ENCODE data around the gene CGB3. TPM values are rescaled to one million over a fixed set of nuclear protein-coding genes. Genes with fewer than 3 reads are reported as not detected.

The CGB3 gene
- polyA plus RNA-seq, 3 donors = not detected

DNA sequence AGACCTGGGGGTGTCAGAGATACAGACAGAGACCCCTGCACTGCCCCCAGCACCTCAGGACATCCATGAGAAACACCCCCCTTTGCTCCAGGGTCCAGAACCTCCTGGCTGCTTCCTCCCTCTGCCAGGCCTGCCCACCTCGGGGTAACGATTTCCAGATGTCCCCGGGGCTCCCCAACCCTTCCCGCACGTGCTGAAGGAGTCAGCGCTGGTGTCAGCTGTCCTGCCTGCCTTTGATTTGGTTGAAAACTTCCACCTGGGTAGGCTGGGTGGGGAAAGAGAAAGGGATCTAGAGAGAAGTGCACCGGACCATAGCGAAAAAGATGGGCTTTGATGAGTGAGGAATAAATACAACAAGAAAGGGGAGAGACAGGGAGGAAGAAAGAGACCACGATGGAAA lies 34.9 kb upstream of the CGB3 start:
- 63% methylated on average over 5 of the region's 9 CpGs for WGBS (ENCODE audit: insufficient coverage)
- peaks cover 0 to 9% of the 10 kb centered on the region in 2 donors for H3K9me3 ChIP-seq (replicated peaks in 1 of 2; ENCODE audit: control insufficient read depth in 1 of 2, insufficient read depth in 1 of 2, low read length in 2 of 2)
- H3K4me1 ChIP-seq (ENCODE audit: control insufficient read depth in 1 of 2, insufficient read depth in 2 of 2, low read length in 2 of 2) = peaks cover 23 to 24% of the 10 kb centered on the region in 2 donors
- DNase-seq = no peak
- peaks cover 85 to 92% (median 87%) of the 10 kb centered on the region in 3 donors for H3K27me3 Mint-ChIP-seq (ENCODE audit: low read depth in 3 of 3)
- H3K4me3 ChIP-seq (replicated peaks in 1 of 3; ENCODE audit: low read depth in 2 of 3, low read length in 3 of 3) = no peak overlapping the region
- H2AFZ ChIP-seq (ENCODE audit: insufficient read depth, low read depth, low read length, poor library complexity, severe bottlenecking) = no peak overlapping the region
- no peaks in the 10 kb centered on the region for H4K20me1 ChIP-seq (ENCODE audit: insufficient read depth, low read length)
- H3K27ac Mint-ChIP-seq = no peak overlapping the region
- intact Hi-C loops (cut with micrococcal nuclease) = no loop called here
- TF ChIP-seq, protein P1, sequence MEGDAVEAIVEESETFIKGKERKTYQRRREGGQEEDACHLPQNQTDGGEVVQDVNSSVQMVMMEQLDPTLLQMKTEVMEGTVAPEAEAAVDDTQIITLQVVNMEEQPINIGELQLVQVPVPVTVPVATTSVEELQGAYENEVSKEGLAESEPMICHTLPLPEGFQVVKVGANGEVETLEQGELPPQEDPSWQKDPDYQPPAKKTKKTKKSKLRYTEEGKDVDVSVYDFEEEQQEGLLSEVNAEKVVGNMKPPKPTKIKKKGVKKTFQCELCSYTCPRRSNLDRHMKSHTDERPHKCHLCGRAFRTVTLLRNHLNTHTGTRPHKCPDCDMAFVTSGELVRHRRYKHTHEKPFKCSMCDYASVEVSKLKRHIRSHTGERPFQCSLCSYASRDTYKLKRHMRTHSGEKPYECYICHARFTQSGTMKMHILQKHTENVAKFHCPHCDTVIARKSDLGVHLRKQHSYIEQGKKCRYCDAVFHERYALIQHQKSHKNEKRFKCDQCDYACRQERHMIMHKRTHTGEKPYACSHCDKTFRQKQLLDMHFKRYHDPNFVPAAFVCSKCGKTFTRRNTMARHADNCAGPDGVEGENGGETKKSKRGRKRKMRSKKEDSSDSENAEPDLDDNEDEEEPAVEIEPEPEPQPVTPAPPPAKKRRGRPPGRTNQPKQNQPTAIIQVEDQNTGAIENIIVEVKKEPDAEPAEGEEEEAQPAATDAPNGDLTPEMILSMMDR (IDR thresholded peaks at IDR 0.05) = no peak
- H3K36me3 ChIP-seq (replicated peaks in 1 of 2; ENCODE audit: control insufficient read depth in 1 of 2, insufficient read depth in 2 of 2, low read length in 2 of 2) = no peaks in the 10 kb centered on the region
- H3K9ac ChIP-seq (ENCODE audit: insufficient read depth, low read length, poor library complexity, severe bottlenecking) = no peak overlapping the region
- H3K4me1 Mint-ChIP-seq = peaks cover 28% of the 10 kb centered on the region
- H3K4me2 ChIP-seq (replicated peaks; ENCODE audit: extremely low read depth, low read length, poor library complexity, severe bottlenecking) = no peak overlapping the region
- peaks cover 26 to 81% of the 10 kb centered on the region in 2 donors for H3K27me3 ChIP-seq (ENCODE audit: control insufficient read depth in 2 of 2, insufficient read depth in 2 of 2, low read length in 2 of 2)
- H3K9me3 Mint-ChIP-seq = peaks cover 2 to 30% (median 20%) of the 10 kb centered on the region in 7 donors
- H3K27ac ChIP-seq (ENCODE audit: low read depth in 1 of 2, low read length in 2 of 2) = no peak overlapping the region
- H3K36me3 Mint-ChIP-seq = peaks cover 4 to 8% of the 10 kb centered on the region in 2 donors
- no peaks in the 10 kb centered on the region for H3K79me2 ChIP-seq (ENCODE audit: insufficient read depth, low read length)
- H3K4me3 Mint-ChIP-seq = peak overlapping the region in 1 of 2 donors; percentile 89

DNA sequence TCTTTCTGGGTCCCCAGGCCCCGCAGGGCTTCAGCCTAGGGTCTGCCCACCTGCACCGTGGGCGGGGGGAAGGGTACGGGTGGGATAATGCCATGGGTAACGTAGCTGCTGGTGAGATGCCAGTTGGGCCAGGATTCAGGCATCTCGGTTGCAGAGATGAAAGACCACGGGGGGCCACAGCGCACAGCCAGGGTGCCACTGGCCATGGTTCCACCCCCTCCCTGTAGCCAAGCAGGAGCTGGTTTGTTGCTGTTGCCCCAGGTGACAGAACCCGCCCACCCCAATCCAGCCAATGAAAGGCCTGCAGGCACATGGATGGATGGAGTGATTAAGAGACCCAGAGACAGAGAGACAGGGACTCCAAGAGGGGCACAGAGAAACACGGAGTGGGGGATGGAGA lies 34.4 kb upstream of the CGB3 start:
- no peak overlapping the region for H3K27ac ChIP-seq (ENCODE audit: low read depth in 1 of 2, low read length in 2 of 2)
- Mint-ChIP-seq H3K27ac (peak overlapping the region in 1 of 7 donors; percentile 33), H3K4me1 (peaks cover 28% of the 10 kb centered on the region), H3K27me3 (ENCODE audit: low read depth in 3 of 3) (peaks cover 82 to 92% (median 83%) of the 10 kb centered on the region in 3 donors), H3K36me3 (peaks cover 4 to 8% of the 10 kb centered on the region in 2 donors), H3K4me3 (peak overlapping the region in 1 of 2 donors; percentile 89), H3K9me3 (peaks cover 2 to 30% (median 21%) of the 10 kb centered on the region in 7 donors)
- no peak overlapping the region for H2AFZ ChIP-seq (ENCODE audit: insufficient read depth, low read depth, low read length, poor library complexity, severe bottlenecking)
- H3K4me2 ChIP-seq (replicated peaks; ENCODE audit: extremely low read depth, low read length, poor library complexity, severe bottlenecking) = no peak overlapping the region
- DNase-seq = no peak
- 62% methylated on average over 5 of the region's 10 CpGs for WGBS (ENCODE audit: insufficient coverage)
- no peaks in the 10 kb centered on the region for H3K79me2 ChIP-seq (ENCODE audit: insufficient read depth, low read length)
- H3K9ac ChIP-seq (ENCODE audit: insufficient read depth, low read length, poor library complexity, severe bottlenecking) = no peak overlapping the region
- intact Hi-C loops (cut with micrococcal nuclease) = no loop called here
- H3K9me3 ChIP-seq (replicated peaks in 1 of 2; ENCODE audit: control insufficient read depth in 1 of 2, insufficient read depth in 1 of 2, low read length in 2 of 2) = peaks cover 0 to 9% of the 10 kb centered on the region in 2 donors
- no peaks in the 10 kb centered on the region for H3K36me3 ChIP-seq (replicated peaks in 1 of 2; ENCODE audit: control insufficient read depth in 1 of 2, insufficient read depth in 2 of 2, low read length in 2 of 2)
- no peaks in the 10 kb centered on the region for H4K20me1 ChIP-seq (ENCODE audit: insufficient read depth, low read length)
- TF ChIP-seq, protein P1 (IDR thresholded peaks at IDR 0.05) = no peak
- peaks cover 23 to 76% of the 10 kb centered on the region in 2 donors for H3K27me3 ChIP-seq (ENCODE audit: control insufficient read depth in 2 of 2, insufficient read depth in 2 of 2, low read length in 2 of 2)
- peaks cover 23 to 24% of the 10 kb centered on the region in 2 donors for H3K4me1 ChIP-seq (ENCODE audit: control insufficient read depth in 1 of 2, insufficient read depth in 2 of 2, low read length in 2 of 2)
- no peak overlapping the region for H3K4me3 ChIP-seq (replicated peaks in 1 of 3; ENCODE audit: low read depth in 2 of 3, low read length in 3 of 3)
